LNCAP (cell line): ENCODE measurements around the gene AUP1.

Experiments
- CTCF ChIP-seq: fragments of 450-650 bp; IDR thresholded peaks from 2 replicates; pipeline ENCODE4 v1.5.1; 2017; ENCODE audit warnings: mild to moderate bottlenecking

AUP1 gene

GRCh38 chr2:74562126-74562775 lies 32.7 kb upstream of the AUP1 start:
- TF ChIP-seq CTCF, result no peak

- TF ChIP-seq CTCF, result no peak
Measured at GRCh38 chr2:74560591-74560990, 31.1 kb upstream of the AUP1 start.

- no peak for TF ChIP-seq CTCF
Measured at GRCh38 chr2:74559912-74560311, 30.4 kb upstream of the AUP1 start.

- no peak for TF ChIP-seq CTCF
Measured at GRCh38 chr2:74558284-74559230, 29.1 kb upstream of the AUP1 start.

GRCh38 chr2:74556831-74557370 lies 27.4 kb upstream of the AUP1 start:
- TF ChIP-seq CTCF, result no peak

GRCh38 chr2:74556159-74556558 lies 26.7 kb upstream of the AUP1 start:
- no peak for TF ChIP-seq CTCF

- no peak for TF ChIP-seq CTCF
Measured at GRCh38 chr2:74555610-74556103, 26.2 kb upstream of the AUP1 start.
